H54 (cell line): ENCODE measurements around the gene VPS37B.
A peak's percentile ranks its signal among the peaks of the same experiment; 100 is the strongest.

Source experiments
- DNase-seq: peaks from one replicate; pipeline ENCODE4 v3.0.0; 2011; ENCODE audit warnings: low spot score, mixed read lengths; ENCODE audit not compliant: insufficient read length
- FAIRE-seq: peaks from 3 replicates; lab custom pipeline; 2011; peaks lifted over from hg19 to GRCh38; lab: Jason Lieb, UNC
- POLR2A ChIP-seq: IDR thresholded peaks from 2 replicates; pipeline ENCODE4 v1.6.1; 2011; ENCODE audit warnings: low read depth, mild to moderate bottlenecking, low read length

Gene VPS37B

DNA sequence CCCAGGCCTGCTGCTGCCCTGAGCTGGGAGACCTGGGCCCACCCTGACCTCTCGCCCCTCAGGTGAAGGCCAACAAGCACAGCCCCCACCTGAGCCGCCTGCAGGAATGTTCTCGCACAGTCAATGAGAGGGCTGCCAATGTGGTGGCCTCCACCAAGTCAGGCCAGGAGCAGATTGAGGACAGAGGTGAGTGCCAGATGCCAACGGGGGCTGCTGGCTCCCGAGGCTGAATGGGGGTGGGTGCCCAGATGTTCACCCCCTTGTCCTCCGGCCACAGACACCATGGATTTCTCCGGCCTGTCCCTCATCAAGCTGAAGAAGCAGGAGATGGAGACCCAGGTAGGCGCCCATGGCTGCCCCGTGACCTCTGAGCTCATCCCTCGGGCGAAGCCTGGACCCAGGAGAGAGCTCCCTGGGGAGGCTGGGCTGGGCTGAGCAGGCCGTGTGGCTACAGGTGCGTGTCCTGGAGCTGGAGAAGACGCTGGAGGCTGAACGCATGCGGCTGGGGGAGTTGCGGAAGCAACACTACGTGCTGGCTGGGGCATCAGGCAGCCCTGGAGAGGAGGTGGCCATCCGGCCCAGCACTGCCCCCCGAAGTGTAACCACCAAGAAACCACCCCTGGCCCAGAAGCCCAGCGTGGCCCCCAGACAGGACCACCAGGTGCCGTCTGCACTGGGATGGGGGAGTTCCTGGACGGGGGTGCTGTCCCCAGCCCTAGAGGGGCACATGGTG, 34.9 kb downstream of the VPS37B start:
- FAIRE-seq (no peak), DNase-seq (no peak)
- no peak for TF ChIP-seq POLR2A

DNA sequence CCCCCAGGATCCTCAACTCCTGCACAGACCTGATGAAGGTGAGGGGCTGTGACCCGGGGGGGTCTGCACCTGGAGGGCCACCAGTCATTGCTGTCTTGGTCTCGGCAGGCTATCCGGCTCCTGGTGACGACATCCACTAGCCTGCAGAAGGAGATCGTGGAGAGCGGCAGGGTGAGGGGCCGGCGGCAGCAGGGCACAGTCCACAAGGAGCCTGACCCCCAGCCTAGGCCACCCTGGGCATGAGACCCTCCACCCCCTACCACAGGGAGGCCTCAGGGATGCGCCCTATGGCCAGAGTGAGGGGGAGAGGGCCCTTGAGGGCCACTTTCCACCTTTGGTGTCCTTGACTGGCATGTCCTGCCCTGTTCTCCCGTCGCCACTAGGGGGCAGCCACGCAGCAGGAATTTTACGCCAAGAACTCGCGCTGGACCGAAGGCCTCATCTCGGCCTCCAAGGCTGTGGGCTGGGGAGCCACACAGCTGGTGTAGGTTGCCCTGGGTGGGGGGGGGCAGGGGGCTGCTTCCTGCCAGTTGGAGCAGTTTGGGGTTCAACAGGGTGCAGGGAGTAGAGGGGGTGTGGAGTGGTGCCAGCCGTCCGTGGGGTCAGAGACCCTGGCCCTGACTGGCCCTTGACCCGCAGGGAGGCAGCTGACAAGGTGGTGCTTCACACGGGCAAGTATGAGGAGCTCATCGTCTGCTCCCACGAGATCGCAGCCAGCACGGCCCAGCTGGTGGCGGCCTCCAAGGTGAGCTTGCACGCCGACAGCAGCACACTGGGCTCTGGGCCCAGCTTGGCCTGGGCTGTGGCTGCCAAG, 35.7 kb downstream of the VPS37B start:
- peak; percentile 88 for DNase-seq
- TF ChIP-seq POLR2A = no peak
- FAIRE-seq = no peak

DNA sequence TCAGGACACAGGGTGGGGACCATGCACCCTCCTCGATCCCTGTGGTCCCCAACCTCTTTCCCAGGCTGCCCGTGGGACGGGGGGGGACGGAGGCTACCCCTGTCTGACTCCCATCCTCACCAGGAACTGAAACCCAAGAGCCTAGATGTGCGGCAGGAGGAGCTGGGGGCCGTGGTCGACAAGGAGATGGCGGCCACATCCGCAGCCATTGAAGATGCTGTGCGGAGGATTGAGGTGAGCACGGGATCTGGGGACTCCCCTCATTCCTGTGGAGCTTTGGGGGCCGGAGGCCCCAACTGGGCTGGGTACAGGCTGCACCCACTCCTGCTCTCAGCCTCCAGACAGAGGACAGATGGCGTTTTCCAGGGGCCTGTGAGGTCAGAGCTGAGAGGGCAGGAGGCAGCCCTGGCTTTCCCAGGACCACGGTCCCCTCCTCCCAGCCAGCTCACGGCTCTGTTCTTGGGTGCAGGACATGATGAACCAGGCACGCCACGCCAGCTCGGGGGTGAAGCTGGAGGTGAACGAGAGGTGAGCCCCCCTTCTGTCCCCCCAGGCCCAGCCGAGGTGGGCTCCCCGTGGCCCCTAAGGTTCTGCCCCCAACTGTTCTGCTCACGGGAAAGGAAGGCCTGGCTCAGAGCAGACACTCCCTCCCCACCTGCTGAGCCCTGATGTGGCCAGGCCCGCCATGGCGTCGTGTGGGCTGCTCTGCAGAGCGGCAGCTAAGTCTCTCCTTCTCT, 36.5 kb downstream of the VPS37B start:
- DNase-seq (no peak), FAIRE-seq (no peak)
- TF ChIP-seq POLR2A = no peak

DNA sequence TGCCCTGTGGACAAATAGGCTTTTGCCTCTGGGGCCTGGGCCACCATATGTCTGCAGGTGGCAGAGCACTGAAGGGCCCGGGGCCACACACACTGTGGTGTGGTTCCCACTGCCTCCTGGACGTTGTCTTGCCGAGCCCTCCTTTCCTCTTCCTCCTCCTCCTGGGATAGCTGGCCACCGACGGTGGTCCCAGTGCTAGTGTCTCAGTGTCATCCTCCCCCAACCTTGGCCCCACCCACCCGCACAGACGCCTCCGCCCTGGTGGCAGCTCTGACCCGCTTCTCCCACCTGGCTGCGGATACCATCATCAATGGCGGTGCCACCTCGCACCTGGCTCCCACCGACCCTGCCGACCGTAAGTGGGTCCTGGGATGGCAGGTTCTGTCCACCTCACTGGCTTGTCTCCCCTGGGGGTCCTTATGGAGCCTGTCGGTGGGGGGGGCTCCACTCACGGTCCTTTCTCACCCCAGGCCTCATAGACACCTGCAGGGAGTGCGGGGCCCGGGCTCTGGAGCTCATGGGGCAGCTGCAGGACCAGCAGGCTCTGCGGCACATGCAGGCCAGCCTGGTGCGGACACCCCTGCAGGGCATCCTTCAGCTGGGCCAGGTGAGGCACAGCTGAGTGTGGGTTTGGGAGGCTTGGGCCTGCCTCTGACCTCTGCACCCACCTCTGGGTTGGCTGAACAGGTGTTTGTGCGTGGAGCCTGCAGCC, 37.2 kb downstream of the VPS37B start:
- no peak for FAIRE-seq
- no peak for TF ChIP-seq POLR2A
- no peak for DNase-seq

DNA sequence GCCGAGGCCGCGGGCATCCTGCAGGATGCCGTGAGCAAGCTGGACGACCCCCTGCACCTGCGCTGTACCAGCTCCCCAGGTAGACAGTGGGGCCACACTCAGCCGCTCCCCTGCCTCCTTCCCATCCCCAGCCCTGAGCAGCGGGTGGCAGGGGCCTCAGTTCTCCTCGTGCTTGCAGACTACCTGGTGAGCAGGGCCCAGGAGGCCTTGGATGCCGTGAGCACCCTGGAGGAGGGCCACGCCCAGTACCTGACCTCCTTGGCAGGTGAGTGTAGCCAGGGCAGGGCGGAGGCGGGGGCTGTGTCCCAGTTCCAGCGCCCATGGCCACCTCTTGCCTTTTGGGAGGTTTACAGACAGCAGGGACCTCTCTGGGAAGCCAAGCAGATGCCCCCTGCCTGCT, 37.8 kb downstream of the VPS37B start:
- FAIRE-seq = no peak
- DNase-seq = no peak
- TF ChIP-seq POLR2A = no peak

DNA sequence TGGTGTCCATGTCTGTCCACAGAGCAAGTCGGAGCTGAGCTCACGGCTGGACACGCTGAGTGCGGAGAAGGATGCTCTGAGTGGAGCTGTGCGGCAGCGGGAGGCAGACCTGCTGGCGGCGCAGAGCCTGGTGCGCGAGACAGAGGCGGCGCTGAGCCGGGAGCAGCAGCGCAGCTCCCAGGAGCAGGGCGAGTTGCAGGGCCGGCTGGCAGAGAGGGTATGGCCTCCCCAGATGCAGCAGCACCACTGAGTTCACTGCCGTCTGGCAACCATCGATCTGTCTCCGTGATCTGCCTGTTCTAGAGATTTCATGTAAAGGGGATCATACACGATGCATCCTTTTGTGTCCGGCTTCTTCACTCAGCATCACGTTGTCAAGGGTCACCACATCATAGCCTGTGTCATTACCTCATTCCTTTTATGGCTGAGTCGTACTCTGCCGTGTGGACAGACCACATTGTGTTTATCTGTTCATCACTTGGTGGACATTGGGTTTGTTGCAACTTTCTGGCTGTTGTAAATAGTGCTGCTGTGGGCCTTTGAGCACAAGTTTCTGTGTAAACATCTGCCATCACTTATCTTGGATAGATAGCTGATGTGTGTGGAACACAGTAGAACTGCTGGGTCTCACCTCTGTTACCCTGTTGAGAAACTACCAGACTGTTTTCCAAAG, 38.8 kb downstream of the VPS37B start:
- DNase-seq = no peak
- no peak for TF ChIP-seq POLR2A

DNA sequence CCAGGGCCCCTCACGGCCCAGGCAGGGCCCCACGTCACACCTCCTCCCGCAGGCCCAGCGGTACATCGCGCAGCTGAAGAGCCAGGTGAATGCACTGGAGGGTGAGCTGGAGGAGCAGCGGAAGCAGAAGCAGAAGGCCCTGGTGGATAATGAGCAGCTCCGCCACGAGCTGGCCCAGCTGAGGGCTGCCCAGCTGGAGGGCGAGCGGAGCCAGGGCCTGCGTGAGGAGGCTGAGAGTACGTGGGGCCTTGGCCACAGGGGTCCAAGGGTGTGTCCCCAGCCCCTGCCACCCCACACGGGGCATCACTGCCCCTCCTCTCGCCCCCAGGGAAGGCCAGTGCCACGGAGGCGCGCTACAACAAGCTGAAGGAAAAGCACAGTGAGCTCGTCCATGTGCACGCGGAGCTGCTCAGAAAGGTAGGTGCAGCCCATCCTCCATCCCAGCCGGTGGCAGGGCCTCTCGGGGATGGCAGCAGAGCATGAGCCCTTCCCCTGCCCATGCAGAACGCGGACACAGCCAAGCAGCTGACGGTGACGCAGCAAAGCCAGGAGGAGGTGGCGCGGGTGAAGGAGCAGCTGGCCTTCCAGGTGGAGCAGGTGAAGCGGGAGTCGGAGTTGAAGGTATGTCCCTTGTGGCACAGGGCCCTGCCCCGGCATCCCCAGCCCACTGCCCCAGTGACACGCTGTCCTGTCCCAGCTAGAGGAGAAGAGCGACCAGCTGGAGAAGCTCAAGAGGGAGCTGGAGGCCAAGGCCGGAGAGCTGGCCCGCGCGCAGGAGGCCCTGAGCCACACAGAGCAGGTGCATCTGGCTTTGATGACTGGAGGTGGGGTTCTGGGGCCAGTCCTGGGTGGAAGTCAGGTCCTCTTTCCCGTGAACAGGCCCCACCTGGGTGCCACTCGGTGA, 39.7 kb downstream of the VPS37B start:
- DNase-seq (no peak), FAIRE-seq (no peak)
- no peak for TF ChIP-seq POLR2A

More for the DNA sequence above, 38.8 kb downstream of the VPS37B start:
- FAIRE-seq = no peak

DNA sequence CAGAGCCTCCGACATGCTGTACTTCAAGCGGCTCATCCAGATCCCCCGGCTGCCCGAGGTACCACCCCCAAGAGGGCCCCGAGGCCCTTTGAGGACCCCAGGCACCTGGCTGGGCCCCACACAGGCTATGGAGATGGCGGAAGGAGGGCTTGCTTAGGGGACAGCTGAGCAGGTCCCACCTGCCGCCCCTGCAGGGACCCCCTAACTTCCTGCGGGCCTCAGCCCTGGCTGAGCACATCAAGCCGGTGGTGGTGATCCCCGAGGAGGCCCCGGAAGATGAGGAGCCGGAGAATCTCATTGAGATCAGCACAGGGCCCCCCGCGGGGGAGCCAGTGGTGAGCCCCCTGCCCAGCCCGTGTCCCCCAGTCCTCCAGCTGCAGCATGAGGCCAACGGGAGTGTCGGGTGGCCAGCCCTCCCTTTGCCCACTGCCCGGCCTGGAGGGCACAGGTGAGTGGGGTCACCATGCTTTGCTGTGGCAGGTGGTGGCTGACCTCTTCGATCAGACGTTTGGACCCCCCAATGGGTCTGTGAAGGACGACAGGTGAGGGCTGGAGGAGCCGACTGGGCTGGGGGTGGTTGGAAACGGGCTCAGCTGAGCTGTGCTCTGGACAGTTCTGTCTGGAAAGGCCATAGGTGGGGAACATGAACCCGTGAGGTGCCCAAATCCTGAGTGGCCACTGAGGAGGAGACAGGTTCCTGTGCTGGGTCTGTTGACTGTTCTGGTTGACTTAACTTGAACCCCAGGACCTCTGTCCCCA, 40.7 kb downstream of the VPS37B start:
- DNase-seq (no peak), FAIRE-seq (no peak)
- no peak for TF ChIP-seq POLR2A

DNA sequence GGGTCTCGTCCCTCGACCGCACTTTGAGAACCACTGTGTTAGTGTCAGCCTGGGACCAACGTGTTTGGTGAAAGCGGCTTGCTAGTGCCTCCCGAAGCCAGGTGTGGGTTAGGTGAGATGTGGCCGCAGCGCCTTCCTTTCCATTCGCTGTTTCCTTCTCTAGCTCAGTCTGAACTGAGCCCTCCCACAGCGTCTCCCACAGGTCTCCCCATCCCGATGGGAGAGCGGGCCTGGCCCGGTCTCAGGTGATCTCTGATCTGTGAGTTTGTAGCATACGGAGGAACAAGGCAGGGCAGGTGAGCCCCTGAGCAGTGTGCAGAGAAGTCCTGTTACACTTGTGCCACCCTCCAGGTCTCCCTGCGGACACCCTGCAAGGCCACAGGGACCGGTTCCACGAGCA, 41.4 kb downstream of the VPS37B start:
- FAIRE-seq (no peak), DNase-seq (no peak)
- no peak for TF ChIP-seq POLR2A

DNA sequence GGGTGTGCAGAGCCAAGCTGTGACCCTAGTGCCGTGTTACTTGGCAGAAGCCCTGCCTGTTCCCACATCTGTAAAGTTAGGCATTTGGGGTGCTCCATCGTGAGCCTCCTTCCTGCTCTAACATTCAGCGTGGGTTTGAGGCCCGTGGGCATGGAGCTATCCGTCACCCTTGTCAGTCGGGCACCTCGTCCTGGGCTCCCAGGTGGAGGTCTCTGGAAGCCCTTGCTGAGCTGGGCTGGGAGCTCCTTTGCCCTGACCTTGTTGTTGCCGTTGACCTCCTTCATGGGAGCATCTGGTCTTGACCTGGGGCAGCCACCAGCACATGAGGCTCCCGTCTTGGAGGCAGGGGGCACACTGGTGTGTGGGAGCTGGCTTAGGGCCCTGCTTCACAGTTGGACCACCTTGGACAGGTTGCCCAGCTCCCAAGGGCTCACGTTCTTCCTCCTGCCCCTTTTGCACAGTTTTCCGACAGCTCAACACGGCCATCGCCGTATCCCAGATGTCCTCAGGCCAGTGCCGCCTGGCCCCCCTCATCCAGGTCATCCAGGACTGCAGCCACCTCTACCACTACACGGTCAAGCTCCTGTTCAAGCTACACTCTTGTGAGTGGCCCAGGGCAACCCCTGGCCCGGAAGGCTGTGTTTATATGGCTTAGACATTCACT, 42.2 kb downstream of the VPS37B start:
- DNase-seq = no peak
- no peak for TF ChIP-seq POLR2A
- FAIRE-seq = no peak
